Endodermal cell (in vitro differentiated cells): Measurements from ENCODE around the gene LIMS2. TPM values are rescaled to one million over a fixed set of nuclear protein-coding genes. Genes with fewer than 3 reads are reported as not detected.
A peak's percentile ranks its signal among the peaks of the same experiment; 100 is the strongest.

Experiments
- DNase-seq: peaks from one replicate; pipeline ENCODE4 v3.0.0-alpha.2; 2017
- H3K27ac ChIP-seq: 2 replicates; pipeline ENCODE4 v1.5.1; 2013; ENCODE audit warnings: mild to moderate bottlenecking, low read depth, low read length, moderate library complexity
- H3K27me3 ChIP-seq: 2 replicates; pipeline ENCODE4 v1.6.1; 2013; ENCODE audit warnings: mild to moderate bottlenecking, low read length, moderate library complexity; ENCODE audit not compliant: insufficient read depth, control insufficient read depth, poor library complexity, severe bottlenecking
- H3K36me3 ChIP-seq: 2 replicates; pipeline ENCODE4 v1.7.0; 2013; ENCODE audit warnings: mild to moderate bottlenecking, low read length, moderate library complexity; ENCODE audit not compliant: control insufficient read depth, insufficient read depth
- H3K4me1 ChIP-seq: one replicate; pipeline ENCODE4 v1.7.0; 2013; ENCODE audit warnings: low read length; ENCODE audit not compliant: control insufficient read depth, insufficient read depth
- H3K4me3 ChIP-seq: 2 replicates; pipeline ENCODE4 v1.5.1; 2013; ENCODE audit warnings: mild to moderate bottlenecking, low read length, moderate library complexity
- H3K9ac ChIP-seq: 2 replicates; pipeline ENCODE4 v1.6.1; 2013; ENCODE audit warnings: mild to moderate bottlenecking, low read length, moderate library complexity; ENCODE audit not compliant: poor library complexity, severe bottlenecking; ENCODE audit errors: extremely low read depth
- H3K9me3 ChIP-seq: 2 replicates; pipeline ENCODE4 v1.6.1; 2013; ENCODE audit warnings: mild to moderate bottlenecking, low read length, moderate library complexity; ENCODE audit not compliant: control insufficient read depth
- H3K27ac Mint-ChIP-seq: 2 replicates; pipeline ENCODE4 v1.8.0; 2020; ENCODE audit warnings: mixed read lengths
- H3K27me3 Mint-ChIP-seq: 2 replicates; pipeline ENCODE4 v1.8.0; 2021; ENCODE audit warnings: mild to moderate bottlenecking, mixed read lengths; ENCODE audit not compliant: insufficient read depth
- H3K36me3 Mint-ChIP-seq: 2 replicates; pipeline ENCODE4 v1.8.0; 2020; ENCODE audit warnings: low read depth, mixed read lengths
- H3K4me1 Mint-ChIP-seq: 2 replicates; pipeline ENCODE4 v1.8.0; 2020; ENCODE audit warnings: mixed read lengths
- H3K4me3 Mint-ChIP-seq: 2 replicates; pipeline ENCODE4 v1.8.0; 2020; ENCODE audit warnings: mild to moderate bottlenecking, moderate library complexity, mixed read lengths
- H3K9me3 Mint-ChIP-seq: 2 replicates; pipeline ENCODE4 v1.8.0; 2020; ENCODE audit warnings: mild to moderate bottlenecking, mixed read lengths
- CTCF ChIP-seq: fragments of 200-600 bp; sonication (generic); conservative IDR thresholded peaks from 2 replicates; pipeline ENCODE4 v1.5.0; 2021; ENCODE audit warnings: antibody characterized with exemption, mild to moderate bottlenecking
- WGBS, 2 experiments: methylation state at CpG; one replicate each; pipeline versions ENCODE4 v1.1.5 to v1.1.7; 2013; ENCODE audit warnings: missing lambda C conversion rate in 2 of 2, mixed read lengths in 1 of 2; ENCODE audit not compliant: insufficient coverage in 1 of 2, insufficient read length in 1 of 2; 5-methylcytosine and 5-hydroxymethylcytosine counted together
- total RNA-seq, 2 donors: library from RNA; stranded (reverse); fragmentation: NEBNext Ultra II Directional in 1 of 2; extraction: Animal tissue kit (Norgen Biotek cat#: 25700) in 1 of 2; gene quantifications; 2 replicates in 1 of 2; 3 replicates in 1 of 2; pipeline ENCODE4 v1.2.1, GENCODE V29; 2021

LIMS2 gene
- total RNA-seq, 2 donors from 2014 or later: 3.9 to 9.8 TPM

GRCh38 chr2:127611076-127611925 is 64.0 kb downstream of the LIMS2 start:
- peaks cover 5% of the 10 kb centered on the region for H3K4me1 Mint-ChIP-seq
- peak; percentile 45 for DNase-seq
- peaks cover 6% of the 10 kb centered on the region for H3K27me3 Mint-ChIP-seq
- Histone ChIP-seq H3K4me3 (no peak overlapping the region), H3K9ac (no peak overlapping the region), H3K9me3 (peaks cover 15% of the 10 kb centered on the region), H3K27me3 (no peaks in the 10 kb centered on the region), H3K27ac (no peak overlapping the region), H3K4me1 (no peaks in the 10 kb centered on the region), H3K36me3 (no peaks in the 10 kb centered on the region)
- peaks cover 14% of the 10 kb centered on the region for H3K9me3 Mint-ChIP-seq
- no peaks in the 10 kb centered on the region for H3K36me3 Mint-ChIP-seq
- 91 to 96% methylated on average over 9 to 11 of the region's 11 CpGs for WGBS, 2 experiments
- H3K27ac Mint-ChIP-seq: no peak overlapping the region
- no peak for TF ChIP-seq CTCF
- H3K4me3 Mint-ChIP-seq: no peak overlapping the region

GRCh38 chr2:127610561-127610960 is 64.8 kb downstream of the LIMS2 start:
- Mint-ChIP-seq H3K9me3 (peaks cover 14% of the 10 kb centered on the region), H3K4me1 (no peaks in the 10 kb centered on the region), H3K4me3 (no peak overlapping the region), H3K36me3 (no peaks in the 10 kb centered on the region), H3K27me3 (peaks cover 6% of the 10 kb centered on the region), H3K27ac (no peak overlapping the region)
- Histone ChIP-seq H3K4me1 (no peaks in the 10 kb centered on the region), H3K4me3 (no peak overlapping the region), H3K36me3 (no peaks in the 10 kb centered on the region), H3K9ac (no peak overlapping the region), H3K9me3 (peaks cover 15% of the 10 kb centered on the region), H3K27ac (no peak overlapping the region), H3K27me3 (no peaks in the 10 kb centered on the region)
- WGBS, 2 experiments: 87% methylated on average over 1 of the region's 1 CpG; no CpG with 5 or more reads in 1 of the 2 experiments
- peak; percentile 24 for DNase-seq
- no peak for TF ChIP-seq CTCF

GRCh38 chr2:127609818-127610217 is 65.5 kb downstream of the LIMS2 start:
- no peaks in the 10 kb centered on the region for H3K27me3 ChIP-seq
- DNase-seq: peak; percentile 26
- H3K4me1 Mint-ChIP-seq: no peaks in the 10 kb centered on the region
- H3K4me1 ChIP-seq: no peaks in the 10 kb centered on the region
- TF ChIP-seq CTCF: no peak
- no peak overlapping the region for H3K4me3 Mint-ChIP-seq
- no peaks in the 10 kb centered on the region for H3K36me3 ChIP-seq
- no peak overlapping the region for H3K27ac Mint-ChIP-seq
- H3K36me3 Mint-ChIP-seq: no peaks in the 10 kb centered on the region
- H3K4me3 ChIP-seq: no peak overlapping the region
- no peak overlapping the region for H3K27ac ChIP-seq
- H3K9me3 Mint-ChIP-seq: peaks cover 14% of the 10 kb centered on the region
- 80 to 92% methylated on average over 2 to 8 of the region's 8 CpGs for WGBS, 2 experiments
- H3K27me3 Mint-ChIP-seq: peaks cover 4% of the 10 kb centered on the region
- no peak overlapping the region for H3K9ac ChIP-seq
- peaks cover 15% of the 10 kb centered on the region for H3K9me3 ChIP-seq
